Peyer's patch (tissue), 4 donors: Measurements from ENCODE around the gene YPEL1.

Experiments
- POLR2A ChIP-seq, 2 donors: fragments of 450-650 bp; IDR thresholded peaks; one replicate each; pipeline ENCODE4 v1.5.1; 2017; ENCODE audit warnings: antibody characterized with exemption in 2 of 2, mild to moderate bottlenecking in 2 of 2, moderate library complexity in 2 of 2
- TF ChIP-seq, protein P1 (sequence below), 6 experiments: fragments of 450-650 bp in 4 of 6; fragments of 200-600 bp in 2 of 6; sonication (generic) in 1 of 6; IDR thresholded peaks; one replicate each; pipeline ENCODE4 v1.5.1; 2017 to 2019; ENCODE audit warnings: antibody characterized with exemption in 6 of 6, mild to moderate bottlenecking in 3 of 6, moderate library complexity in 1 of 6

DNA sequence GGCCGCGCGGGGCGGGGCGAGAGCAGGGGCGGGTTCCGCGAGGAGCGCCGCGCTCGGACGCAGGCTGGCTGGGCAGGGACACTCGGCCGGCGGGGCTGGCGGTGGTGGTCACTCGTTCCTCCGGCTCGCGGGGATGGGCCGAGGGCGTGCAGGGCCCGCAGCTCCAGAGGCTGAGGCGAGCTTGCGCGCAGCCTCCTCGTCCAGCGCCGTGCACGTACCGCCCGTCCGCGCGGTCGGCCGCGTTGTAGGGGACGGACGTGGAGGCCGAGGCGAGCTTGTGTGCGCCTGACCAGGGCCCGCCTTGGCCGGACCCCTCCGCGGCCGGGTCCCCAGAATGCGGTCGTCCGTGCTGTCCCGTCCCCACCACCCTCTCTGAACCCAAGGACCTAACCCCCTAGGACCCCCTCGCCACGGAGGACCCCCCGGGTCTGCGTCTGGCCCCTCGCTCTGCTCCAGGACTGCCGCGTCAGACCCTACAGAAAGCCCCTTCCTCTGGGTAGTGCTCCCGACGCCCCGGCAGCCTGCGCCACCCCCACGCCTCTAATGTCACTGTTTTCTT is 569 bp upstream of the YPEL1 start:
- no peak for TF ChIP-seq POLR2A (IDR thresholded peaks at IDR 0.05)
- TF ChIP-seq, protein P1, sequence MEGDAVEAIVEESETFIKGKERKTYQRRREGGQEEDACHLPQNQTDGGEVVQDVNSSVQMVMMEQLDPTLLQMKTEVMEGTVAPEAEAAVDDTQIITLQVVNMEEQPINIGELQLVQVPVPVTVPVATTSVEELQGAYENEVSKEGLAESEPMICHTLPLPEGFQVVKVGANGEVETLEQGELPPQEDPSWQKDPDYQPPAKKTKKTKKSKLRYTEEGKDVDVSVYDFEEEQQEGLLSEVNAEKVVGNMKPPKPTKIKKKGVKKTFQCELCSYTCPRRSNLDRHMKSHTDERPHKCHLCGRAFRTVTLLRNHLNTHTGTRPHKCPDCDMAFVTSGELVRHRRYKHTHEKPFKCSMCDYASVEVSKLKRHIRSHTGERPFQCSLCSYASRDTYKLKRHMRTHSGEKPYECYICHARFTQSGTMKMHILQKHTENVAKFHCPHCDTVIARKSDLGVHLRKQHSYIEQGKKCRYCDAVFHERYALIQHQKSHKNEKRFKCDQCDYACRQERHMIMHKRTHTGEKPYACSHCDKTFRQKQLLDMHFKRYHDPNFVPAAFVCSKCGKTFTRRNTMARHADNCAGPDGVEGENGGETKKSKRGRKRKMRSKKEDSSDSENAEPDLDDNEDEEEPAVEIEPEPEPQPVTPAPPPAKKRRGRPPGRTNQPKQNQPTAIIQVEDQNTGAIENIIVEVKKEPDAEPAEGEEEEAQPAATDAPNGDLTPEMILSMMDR (IDR thresholded peaks at IDR 0.05), result no peak
